GM23338 (cell line): ENCODE data around the gene SPP1.

Experiments
- CREB1 ChIP-seq: fragments of 250-450 bp; sonication (Bioruptor Pico); IDR thresholded peaks from 2 replicates; pipeline ENCODE4 v1.5.0; 2020; ENCODE audit warnings: low read depth, mild to moderate bottlenecking, moderate library complexity
- EZH2 ChIP-seq: fragments of 200-600 bp; sonication (generic); IDR thresholded peaks from one replicate; pipeline ENCODE4 v1.8.0; 2017; ENCODE audit warnings: antibody characterized with exemption, mild to moderate bottlenecking, low read depth; ENCODE audit not compliant: unreplicated experiment
- EZH2phosphoT487 ChIP-seq: fragments of 200-600 bp; sonication (generic); IDR thresholded peaks from one replicate; pipeline ENCODE4 v1.8.1; 2018; ENCODE audit warnings: antibody characterized with exemption; ENCODE audit not compliant: unreplicated experiment
- JUNB ChIP-seq: IDR thresholded peaks from one replicate; pipeline ENCODE4 v1.6.1; 2016; ENCODE audit warnings: antibody characterized with exemption; ENCODE audit not compliant: unreplicated experiment
- POLR2AphosphoS5 ChIP-seq: IDR thresholded peaks from 2 replicates; pipeline ENCODE4 v1.6.1; 2016; ENCODE audit warnings: antibody characterized with exemption, low read depth
- STAT1 ChIP-seq: IDR thresholded peaks from one replicate; pipeline ENCODE4 v1.6.1; 2016; ENCODE audit warnings: antibody characterized with exemption; ENCODE audit not compliant: unreplicated experiment
- ZNF114 ChIP-seq: fragments of 250-450 bp; sonication (Bioruptor Pico); IDR thresholded peaks from 2 replicates; pipeline ENCODE4 v1.5.0; 2020; ENCODE audit warnings: mild to moderate bottlenecking, moderate library complexity
- ZNF331 ChIP-seq: fragments of 250-450 bp; sonication (Bioruptor Pico); IDR thresholded peaks from 2 replicates; pipeline ENCODE4 v1.5.0; 2020; ENCODE audit warnings: low read depth, mild to moderate bottlenecking, moderate library complexity
- ZNF462 ChIP-seq: fragments of 250-450 bp; sonication (Bioruptor Pico); IDR thresholded peaks from 2 replicates; pipeline ENCODE4 v1.5.0; 2020; ENCODE audit warnings: mild to moderate bottlenecking, moderate library complexity
- TF ChIP-seq, protein P1 (sequence below), 2 experiments: fragments of 200-600 bp in 1 of 2; sonication (generic) in 1 of 2; conservative IDR thresholded peaks; 2 replicates each; pipeline versions ENCODE4 v1.5.1 to v1.6.1; 2016 to 2017; ENCODE audit warnings: antibody characterized with exemption in 2 of 2, low read depth in 2 of 2, mild to moderate bottlenecking in 2 of 2, moderate library complexity in 1 of 2
- TF ChIP-seq, protein P2 (sequence below): IDR thresholded peaks from one replicate; pipeline ENCODE4 v1.6.1; 2018; ENCODE audit warnings: antibody characterized with exemption; ENCODE audit not compliant: unreplicated experiment
- TF ChIP-seq, protein P3 (sequence below): IDR thresholded peaks from 2 replicates; pipeline ENCODE4 v1.6.1; 2016; ENCODE audit warnings: antibody characterized with exemption

- TF ChIP-seq, protein P1, sequence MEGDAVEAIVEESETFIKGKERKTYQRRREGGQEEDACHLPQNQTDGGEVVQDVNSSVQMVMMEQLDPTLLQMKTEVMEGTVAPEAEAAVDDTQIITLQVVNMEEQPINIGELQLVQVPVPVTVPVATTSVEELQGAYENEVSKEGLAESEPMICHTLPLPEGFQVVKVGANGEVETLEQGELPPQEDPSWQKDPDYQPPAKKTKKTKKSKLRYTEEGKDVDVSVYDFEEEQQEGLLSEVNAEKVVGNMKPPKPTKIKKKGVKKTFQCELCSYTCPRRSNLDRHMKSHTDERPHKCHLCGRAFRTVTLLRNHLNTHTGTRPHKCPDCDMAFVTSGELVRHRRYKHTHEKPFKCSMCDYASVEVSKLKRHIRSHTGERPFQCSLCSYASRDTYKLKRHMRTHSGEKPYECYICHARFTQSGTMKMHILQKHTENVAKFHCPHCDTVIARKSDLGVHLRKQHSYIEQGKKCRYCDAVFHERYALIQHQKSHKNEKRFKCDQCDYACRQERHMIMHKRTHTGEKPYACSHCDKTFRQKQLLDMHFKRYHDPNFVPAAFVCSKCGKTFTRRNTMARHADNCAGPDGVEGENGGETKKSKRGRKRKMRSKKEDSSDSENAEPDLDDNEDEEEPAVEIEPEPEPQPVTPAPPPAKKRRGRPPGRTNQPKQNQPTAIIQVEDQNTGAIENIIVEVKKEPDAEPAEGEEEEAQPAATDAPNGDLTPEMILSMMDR (conservative IDR thresholded peaks at IDR 0.05; ENCODE audit: low read depth in 2 of 2) = no peak
- TF ChIP-seq POLR2AphosphoS5 = no peak
- TF ChIP-seq, protein P2, sequence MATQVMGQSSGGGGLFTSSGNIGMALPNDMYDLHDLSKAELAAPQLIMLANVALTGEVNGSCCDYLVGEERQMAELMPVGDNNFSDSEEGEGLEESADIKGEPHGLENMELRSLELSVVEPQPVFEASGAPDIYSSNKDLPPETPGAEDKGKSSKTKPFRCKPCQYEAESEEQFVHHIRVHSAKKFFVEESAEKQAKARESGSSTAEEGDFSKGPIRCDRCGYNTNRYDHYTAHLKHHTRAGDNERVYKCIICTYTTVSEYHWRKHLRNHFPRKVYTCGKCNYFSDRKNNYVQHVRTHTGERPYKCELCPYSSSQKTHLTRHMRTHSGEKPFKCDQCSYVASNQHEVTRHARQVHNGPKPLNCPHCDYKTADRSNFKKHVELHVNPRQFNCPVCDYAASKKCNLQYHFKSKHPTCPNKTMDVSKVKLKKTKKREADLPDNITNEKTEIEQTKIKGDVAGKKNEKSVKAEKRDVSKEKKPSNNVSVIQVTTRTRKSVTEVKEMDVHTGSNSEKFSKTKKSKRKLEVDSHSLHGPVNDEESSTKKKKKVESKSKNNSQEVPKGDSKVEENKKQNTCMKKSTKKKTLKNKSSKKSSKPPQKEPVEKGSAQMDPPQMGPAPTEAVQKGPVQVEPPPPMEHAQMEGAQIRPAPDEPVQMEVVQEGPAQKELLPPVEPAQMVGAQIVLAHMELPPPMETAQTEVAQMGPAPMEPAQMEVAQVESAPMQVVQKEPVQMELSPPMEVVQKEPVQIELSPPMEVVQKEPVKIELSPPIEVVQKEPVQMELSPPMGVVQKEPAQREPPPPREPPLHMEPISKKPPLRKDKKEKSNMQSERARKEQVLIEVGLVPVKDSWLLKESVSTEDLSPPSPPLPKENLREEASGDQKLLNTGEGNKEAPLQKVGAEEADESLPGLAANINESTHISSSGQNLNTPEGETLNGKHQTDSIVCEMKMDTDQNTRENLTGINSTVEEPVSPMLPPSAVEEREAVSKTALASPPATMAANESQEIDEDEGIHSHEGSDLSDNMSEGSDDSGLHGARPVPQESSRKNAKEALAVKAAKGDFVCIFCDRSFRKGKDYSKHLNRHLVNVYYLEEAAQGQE = no peak
- TF ChIP-seq EZH2 = no peak
- no peak for TF ChIP-seq EZH2phosphoT487
- TF ChIP-seq ZNF462 = no peak
- no peak for TF ChIP-seq JUNB
- TF ChIP-seq ZNF114 (CRISPR knock-in tag) = no peak
- no peak for TF ChIP-seq CREB1 (CRISPR knock-in tag)
- TF ChIP-seq ZNF331 (CRISPR knock-in tag) = no peak
- TF ChIP-seq, protein P3, sequence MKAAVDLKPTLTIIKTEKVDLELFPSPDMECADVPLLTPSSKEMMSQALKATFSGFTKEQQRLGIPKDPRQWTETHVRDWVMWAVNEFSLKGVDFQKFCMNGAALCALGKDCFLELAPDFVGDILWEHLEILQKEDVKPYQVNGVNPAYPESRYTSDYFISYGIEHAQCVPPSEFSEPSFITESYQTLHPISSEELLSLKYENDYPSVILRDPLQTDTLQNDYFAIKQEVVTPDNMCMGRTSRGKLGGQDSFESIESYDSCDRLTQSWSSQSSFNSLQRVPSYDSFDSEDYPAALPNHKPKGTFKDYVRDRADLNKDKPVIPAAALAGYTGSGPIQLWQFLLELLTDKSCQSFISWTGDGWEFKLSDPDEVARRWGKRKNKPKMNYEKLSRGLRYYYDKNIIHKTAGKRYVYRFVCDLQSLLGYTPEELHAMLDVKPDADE = no peak
- TF ChIP-seq STAT1 = no peak
Measured at GRCh38 chr4:88015659-88016295, 40.3 kb downstream of the SPP1 start.
